Fibroblast of the aortic adventitia (primary cell): Measurements from ENCODE around the gene TMPRSS5. TPM values are rescaled to one million over a fixed set of nuclear protein-coding genes. Genes with fewer than 3 reads are reported as not detected.

ENCODE experiments used
- DNase-seq: peaks from one replicate; pipeline ENCODE4 v3.0.0-alpha.2; 2010; ENCODE audit warnings: low read depth
- H3K4me3 ChIP-seq: 2 replicates; pipeline ENCODE4 v1.5.1; 2011; ENCODE audit warnings: low read depth, mild to moderate bottlenecking, control low read depth, low read length, moderate library complexity
- CTCF ChIP-seq: IDR thresholded peaks from 2 replicates; pipeline ENCODE4 v1.5.1; 2011; ENCODE audit warnings: mild to moderate bottlenecking, low read length, control low read depth, inconsistent platforms; ENCODE audit not compliant: insufficient read depth
- total RNA-seq: library from RNA; depleted of rRNA; stranded (reverse); fragments of >200 nt; gene quantifications from 2 replicates; pipeline ENCODE4 v1.2.3, GENCODE V29; 2012; ENCODE audit warnings: low replicate concordance

TMPRSS5 gene
- 0.09 TPM in 1 of 2 replicates, not detected in the other for total RNA-seq

- no peak for TF ChIP-seq CTCF
- DNase-seq, result no peak
- no peak within 1 kb of the TSS for H3K4me3 ChIP-seq
These were observed at the start of gene TMPRSS5 for GRCh38 chr11:113705871-113706655. Gene TMPRSS5 (minus strand): TSS chr11:113706308. CDS start chr11:113706224, 84 bp downstream.

GRCh38 chr11:113752932-113753331 is 46.8 kb upstream of the TMPRSS5 start:
- no peak for DNase-seq
- TF ChIP-seq CTCF, result no peak
- H3K4me3 ChIP-seq, result no peak overlapping the region

- H3K4me3 ChIP-seq, result no peak overlapping the region
- TF ChIP-seq CTCF, result no peak
- peak; percentile 8 for DNase-seq
These were observed 30.2 kb upstream of the TMPRSS5 start for GRCh38 chr11:113736323-113736722.

GRCh38 chr11:113732092-113732491 is 26.0 kb upstream of the TMPRSS5 start:
- no peak for DNase-seq
- no peak for TF ChIP-seq CTCF
- H3K4me3 ChIP-seq, result no peak overlapping the region

GRCh38 chr11:113730887-113731726 is 25.0 kb upstream of the TMPRSS5 start:
- peak; percentile 76 for DNase-seq
- peak; percentile 69 for TF ChIP-seq CTCF
- no peak overlapping the region for H3K4me3 ChIP-seq

GRCh38 chr11:113729456-113729855 is 23.3 kb upstream of the TMPRSS5 start:
- DNase-seq, result no peak
- TF ChIP-seq CTCF, result no peak
- H3K4me3 ChIP-seq, result no peak overlapping the region
